ENCODE results near the gene CPNE5. TPM values are rescaled to one million over a fixed set of nuclear protein-coding genes. Genes with fewer than 3 reads are reported as not detected.

Gene CPNE5
- total RNA-seq, 1 donor from 2014 or later: 2.9 TPM

DNA sequence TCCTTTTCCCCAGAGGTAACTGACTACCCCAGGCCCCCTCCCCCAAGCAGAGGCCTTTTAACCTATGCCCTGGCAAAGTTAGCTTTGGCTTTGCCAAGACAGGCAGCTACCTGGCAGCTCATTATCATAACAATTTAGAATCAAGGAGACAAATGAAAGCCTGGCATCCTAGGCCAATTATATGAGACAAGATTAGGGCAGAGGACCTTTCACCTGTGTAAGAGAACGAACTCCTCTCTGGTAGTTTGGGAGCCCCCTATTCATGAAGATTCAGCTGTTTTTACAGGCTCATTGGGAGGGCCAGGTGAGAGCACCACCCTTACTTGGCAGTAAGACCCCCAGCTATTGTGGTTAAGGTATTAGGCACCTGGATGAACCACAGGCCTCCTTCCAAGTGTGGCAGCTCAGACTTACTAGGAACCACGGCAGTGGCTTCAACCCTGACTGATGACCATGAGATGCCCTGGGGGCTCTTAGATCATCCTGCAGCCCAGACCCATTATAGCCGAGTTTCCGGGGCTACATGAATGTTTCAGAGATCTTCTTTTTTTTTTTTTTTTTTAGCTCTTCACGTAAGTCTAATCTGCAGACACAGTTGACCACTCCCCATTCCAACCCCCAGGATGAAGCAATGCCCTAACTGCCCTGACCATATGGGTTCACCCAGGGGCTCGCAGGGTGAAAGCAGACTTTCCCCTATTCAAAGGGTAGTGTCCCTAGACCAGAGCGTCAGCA lies 85.4 kb downstream of the CPNE5 start:
- TF ChIP-seq, protein P1, sequence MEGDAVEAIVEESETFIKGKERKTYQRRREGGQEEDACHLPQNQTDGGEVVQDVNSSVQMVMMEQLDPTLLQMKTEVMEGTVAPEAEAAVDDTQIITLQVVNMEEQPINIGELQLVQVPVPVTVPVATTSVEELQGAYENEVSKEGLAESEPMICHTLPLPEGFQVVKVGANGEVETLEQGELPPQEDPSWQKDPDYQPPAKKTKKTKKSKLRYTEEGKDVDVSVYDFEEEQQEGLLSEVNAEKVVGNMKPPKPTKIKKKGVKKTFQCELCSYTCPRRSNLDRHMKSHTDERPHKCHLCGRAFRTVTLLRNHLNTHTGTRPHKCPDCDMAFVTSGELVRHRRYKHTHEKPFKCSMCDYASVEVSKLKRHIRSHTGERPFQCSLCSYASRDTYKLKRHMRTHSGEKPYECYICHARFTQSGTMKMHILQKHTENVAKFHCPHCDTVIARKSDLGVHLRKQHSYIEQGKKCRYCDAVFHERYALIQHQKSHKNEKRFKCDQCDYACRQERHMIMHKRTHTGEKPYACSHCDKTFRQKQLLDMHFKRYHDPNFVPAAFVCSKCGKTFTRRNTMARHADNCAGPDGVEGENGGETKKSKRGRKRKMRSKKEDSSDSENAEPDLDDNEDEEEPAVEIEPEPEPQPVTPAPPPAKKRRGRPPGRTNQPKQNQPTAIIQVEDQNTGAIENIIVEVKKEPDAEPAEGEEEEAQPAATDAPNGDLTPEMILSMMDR (IDR thresholded peaks at IDR 0.05; ENCODE audit: partially characterized antibody, unreplicated experiment): no peak
- peaks cover 5% of the 10 kb centered on the region for H3K4me1 Mint-ChIP-seq (ENCODE audit: low read depth, unreplicated experiment)
- no peaks in the 10 kb centered on the region for H3K27me3 Mint-ChIP-seq (ENCODE audit: unreplicated experiment)
- H3K27ac Mint-ChIP-seq (ENCODE audit: unreplicated experiment): no peak overlapping the region
- H3K4me3 Mint-ChIP-seq (ENCODE audit: unreplicated experiment): no peak overlapping the region
- H3K36me3 Mint-ChIP-seq (ENCODE audit: unreplicated experiment): peaks cover 6% of the 10 kb centered on the region
- H3K9me3 Mint-ChIP-seq (ENCODE audit: unreplicated experiment): no peaks in the 10 kb centered on the region
- DNase-seq: no peak

GRCh38 chr6:36752886-36753506 lies 86.2 kb downstream of the CPNE5 start:
- H3K4me1 Mint-ChIP-seq (ENCODE audit: low read depth, unreplicated experiment): peaks cover 5% of the 10 kb centered on the region
- TF ChIP-seq, protein P1 (IDR thresholded peaks at IDR 0.05; ENCODE audit: partially characterized antibody, unreplicated experiment): no peak
- peaks cover 6% of the 10 kb centered on the region for H3K36me3 Mint-ChIP-seq (ENCODE audit: unreplicated experiment)
- H3K9me3 Mint-ChIP-seq (ENCODE audit: unreplicated experiment): peaks cover 3% of the 10 kb centered on the region
- H3K4me3 Mint-ChIP-seq (ENCODE audit: unreplicated experiment): no peak overlapping the region
- H3K27ac Mint-ChIP-seq (ENCODE audit: unreplicated experiment): no peak overlapping the region
- no peaks in the 10 kb centered on the region for H3K27me3 Mint-ChIP-seq (ENCODE audit: unreplicated experiment)
- DNase-seq: no peak

DNA sequence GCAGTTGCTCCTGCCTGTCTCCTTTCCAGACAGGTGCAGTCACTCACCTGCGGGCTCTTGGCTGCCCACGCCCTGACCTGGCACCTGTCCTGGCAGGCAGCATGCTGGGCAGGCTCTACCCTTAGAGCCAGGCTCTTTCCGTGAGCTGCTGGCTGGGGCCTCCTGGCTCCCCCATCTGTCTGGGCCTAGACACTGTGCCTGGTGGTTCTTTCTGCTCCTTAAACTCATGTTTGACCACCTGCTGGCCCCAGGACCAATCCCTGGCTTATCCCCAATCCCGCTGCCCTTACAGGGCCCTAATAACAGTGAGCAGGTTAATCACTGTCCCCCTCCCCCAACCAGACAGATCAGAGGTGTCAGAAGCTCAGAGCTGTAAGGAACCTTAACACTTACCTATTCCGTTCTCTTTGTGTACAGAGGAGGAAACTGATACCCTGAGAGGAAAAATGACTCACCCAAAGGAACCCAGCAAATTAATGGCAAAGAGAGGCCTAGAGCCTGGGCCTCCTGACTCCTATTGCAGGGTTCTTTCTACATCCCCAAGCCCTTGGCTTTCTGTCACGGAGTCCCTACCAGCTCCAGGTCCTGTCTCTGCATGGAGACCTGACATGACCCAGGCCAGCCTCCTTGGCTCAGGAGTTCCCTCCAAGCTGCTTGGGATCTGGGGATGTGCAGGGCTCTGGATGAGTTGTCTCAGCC lies 86.9 kb downstream of the CPNE5 start:
- peaks cover 5% of the 10 kb centered on the region for H3K4me1 Mint-ChIP-seq (ENCODE audit: low read depth, unreplicated experiment)
- peaks cover 6% of the 10 kb centered on the region for H3K36me3 Mint-ChIP-seq (ENCODE audit: unreplicated experiment)
- no peak overlapping the region for H3K4me3 Mint-ChIP-seq (ENCODE audit: unreplicated experiment)
- no peak overlapping the region for H3K27ac Mint-ChIP-seq (ENCODE audit: unreplicated experiment)
- no peaks in the 10 kb centered on the region for H3K27me3 Mint-ChIP-seq (ENCODE audit: unreplicated experiment)
- TF ChIP-seq, protein P1 (IDR thresholded peaks at IDR 0.05; ENCODE audit: partially characterized antibody, unreplicated experiment): no peak
- no peak for DNase-seq
- peaks cover 3% of the 10 kb centered on the region for H3K9me3 Mint-ChIP-seq (ENCODE audit: unreplicated experiment)

GRCh38 chr6:36751833-36752186 lies 87.4 kb downstream of the CPNE5 start:
- H3K9me3 Mint-ChIP-seq (ENCODE audit: unreplicated experiment): peaks cover 3% of the 10 kb centered on the region
- H3K4me1 Mint-ChIP-seq (ENCODE audit: low read depth, unreplicated experiment): peaks cover 5% of the 10 kb centered on the region
- no peak for DNase-seq
- no peaks in the 10 kb centered on the region for H3K27me3 Mint-ChIP-seq (ENCODE audit: unreplicated experiment)
- H3K36me3 Mint-ChIP-seq (ENCODE audit: unreplicated experiment): peaks cover 6% of the 10 kb centered on the region
- TF ChIP-seq, protein P1 (IDR thresholded peaks at IDR 0.05; ENCODE audit: partially characterized antibody, unreplicated experiment): no peak
- no peak overlapping the region for H3K4me3 Mint-ChIP-seq (ENCODE audit: unreplicated experiment)
- H3K27ac Mint-ChIP-seq (ENCODE audit: unreplicated experiment): no peak overlapping the region

DNA sequence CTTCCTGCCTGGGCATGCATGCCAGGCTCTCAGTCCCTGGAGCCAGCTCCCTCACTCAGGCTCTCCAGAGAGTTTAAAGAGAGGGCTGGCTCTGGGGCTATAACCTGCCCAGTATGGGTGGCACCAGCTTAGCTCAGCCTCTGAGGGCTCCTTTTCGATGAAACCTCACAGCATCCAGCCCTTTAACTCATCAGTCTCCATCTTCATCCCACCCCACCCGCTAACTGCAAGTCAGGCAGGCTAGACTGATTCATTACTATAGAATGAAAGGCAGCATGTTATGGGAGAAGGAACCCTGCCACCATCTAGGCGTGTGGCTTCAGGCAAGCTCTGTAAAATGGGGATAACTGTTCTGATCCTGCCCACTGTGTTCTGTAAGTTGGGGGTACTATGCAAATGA lies 88.2 kb downstream of the CPNE5 start:
- Mint-ChIP-seq H3K9me3 (ENCODE audit: unreplicated experiment) (peaks cover 3% of the 10 kb centered on the region), H3K4me3 (ENCODE audit: unreplicated experiment) (no peak overlapping the region), H3K4me1 (ENCODE audit: low read depth, unreplicated experiment) (peaks cover 5% of the 10 kb centered on the region), H3K36me3 (ENCODE audit: unreplicated experiment) (peaks cover 6% of the 10 kb centered on the region), H3K27me3 (ENCODE audit: unreplicated experiment) (no peaks in the 10 kb centered on the region), H3K27ac (ENCODE audit: unreplicated experiment) (no peak overlapping the region)
- TF ChIP-seq, protein P1 (IDR thresholded peaks at IDR 0.05; ENCODE audit: partially characterized antibody, unreplicated experiment): no peak
- no peak for DNase-seq

All from glutamatergic neuron (in vitro differentiated cells).